H1 (cell line): ENCODE results near the gene NDNF. TPM values are rescaled to one million over a fixed set of nuclear protein-coding genes. Genes with fewer than 3 reads are reported as not detected.
A peak's percentile ranks its signal among the peaks of the same experiment; 100 is the strongest.

Source experiments
- CTCF ChIA-PET: fragments of 300-600 bp; sonication (Branson Sonifier 250); formaldehyde crosslinking; loops from one replicate; lab custom pipeline; 2021; ENCODE audit not compliant: partially characterized antibody; lab: Charles Lee
- POLR2A ChIA-PET: fragments of 300-600 bp; sonication (Branson Sonifier 250); formaldehyde crosslinking; loops from one replicate; lab custom pipeline; 2021; ENCODE audit warnings: inconsistent platforms; ENCODE audit not compliant: partially characterized antibody; lab: Charles Lee
- DNase-seq, 2 experiments: peaks; one replicate each; pipeline versions ENCODE4 v3.0.0 to v3.0.0-alpha.2; 2010 to 2022; ENCODE audit warnings: low spot score in 2 of 2, low read depth in 1 of 2, mixed read lengths in 1 of 2
- FAIRE-seq: peaks from 2 replicates; lab custom pipeline; 2011; peaks lifted over from hg19 to GRCh38; lab: Jason Lieb, UNC
- H2AFZ ChIP-seq: 2 replicates; pipeline ENCODE4 v1.8.1; 2012; ENCODE audit warnings: low read length, inconsistent platforms
- H2AK5ac ChIP-seq: 2 replicates; pipeline ENCODE4 v1.6.1; 2013; ENCODE audit warnings: low read depth, low read length
- H2BK120ac ChIP-seq: replicated peaks from 2 replicates; pipeline ENCODE3; 2013; ENCODE audit warnings: low read depth, low read length, inconsistent platforms
- H2BK12ac ChIP-seq: 2 replicates; pipeline ENCODE4 v1.6.1; 2013; ENCODE audit warnings: low read depth, low read length
- H2BK15ac ChIP-seq: 2 replicates; pipeline ENCODE4 v1.6.1; 2013; ENCODE audit warnings: low read length
- H2BK20ac ChIP-seq: 2 replicates; pipeline ENCODE4 v1.6.1; 2013; ENCODE audit warnings: low read length
- H2BK5ac ChIP-seq: 2 replicates; pipeline ENCODE4 v1.6.1; 2013; ENCODE audit warnings: low read depth, low read length
- H3K14ac ChIP-seq: 2 replicates; pipeline ENCODE4 v1.6.1; 2013; ENCODE audit warnings: inconsistent platforms; ENCODE audit not compliant: insufficient read length
- H3K18ac ChIP-seq: 2 replicates; pipeline ENCODE4 v1.6.1; 2013; ENCODE audit warnings: low read length; ENCODE audit errors: extremely low read depth
- H3K23ac ChIP-seq: 2 replicates; pipeline ENCODE4 v1.6.1; 2013; ENCODE audit warnings: inconsistent platforms; ENCODE audit not compliant: insufficient read length
- H3K23me2 ChIP-seq: 2 replicates; pipeline ENCODE4 v1.6.1; 2013; ENCODE audit warnings: low read depth, low read length
- H3K27ac ChIP-seq: 2 replicates; pipeline ENCODE4 v1.6.1; 2011; ENCODE audit warnings: low read depth, low read length, inconsistent platforms
- H3K27me3 ChIP-seq, 4 experiments: replicated peaks in 1 of 4; 1 replicate in 1 of 4; 2 replicates in 3 of 4; pipeline versions ENCODE4 v1.6.1 to v1.8.1; 2011 to 2013; ENCODE audit warnings: low read length in 3 of 4, mild to moderate bottlenecking in 3 of 4, inconsistent platforms in 2 of 4, mixed read lengths in 2 of 4, moderate library complexity in 1 of 4; ENCODE audit not compliant: control insufficient read depth in 3 of 4, insufficient read depth in 3 of 4; ENCODE audit errors: extremely low read depth in 1 of 4
- H3K36me3 ChIP-seq, 4 experiments: 2 replicates each; pipeline versions ENCODE4 v1.6.1 to v1.8.1; 2011 to 2013; ENCODE audit warnings: mild to moderate bottlenecking in 4 of 4, low read length in 3 of 4, moderate library complexity in 2 of 4, control low read depth in 1 of 4, inconsistent platforms in 1 of 4; ENCODE audit not compliant: insufficient read depth in 4 of 4, control insufficient read depth in 2 of 4
- H3K4ac ChIP-seq: replicated peaks from 2 replicates; pipeline ENCODE3; 2013; ENCODE audit warnings: low read length, low read depth, mixed read lengths, inconsistent platforms; ENCODE audit not compliant: insufficient read length
- H3K4me1 ChIP-seq, 4 experiments: replicated peaks in 1 of 4; 1 replicate in 1 of 4; 2 replicates in 3 of 4; pipeline versions ENCODE4 v1.6.1 to v1.8.1; 2011 to 2013; ENCODE audit warnings: low read length in 3 of 4, inconsistent platforms in 2 of 4, mixed read lengths in 1 of 4; ENCODE audit not compliant: insufficient read depth in 4 of 4, control insufficient read depth in 3 of 4
- H3K4me2 ChIP-seq, 2 experiments: 2 replicates each; pipeline versions ENCODE4 v1.6.1 to v1.8.1; 2011 to 2013; ENCODE audit warnings: low read depth in 2 of 2, low read length in 2 of 2, control low read depth in 1 of 2, inconsistent platforms in 1 of 2, mild to moderate bottlenecking in 1 of 2; ENCODE audit not compliant: insufficient read depth in 1 of 2
- H3K4me3 ChIP-seq, 4 experiments: fragments of 200-600, 300-600 bp in 1 of 4; sonication (generic), shearing (Covaris generic), sonication (Bioruptor Twin) in 1 of 4; 2 replicates each; pipeline versions ENCODE4 v1.5.1 to v1.8.1; 2011 to 2016; ENCODE audit warnings: low read length in 4 of 4, low read depth in 3 of 4, control low read depth in 2 of 4, inconsistent platforms in 2 of 4, mild to moderate bottlenecking in 2 of 4, mixed read lengths in 1 of 4, moderate library complexity in 1 of 4; ENCODE audit not compliant: insufficient read depth in 2 of 4; ENCODE audit errors: extremely low read depth in 1 of 4
- H3K56ac ChIP-seq: replicated peaks from 2 replicates; pipeline ENCODE3; 2013; ENCODE audit warnings: low read depth, mild to moderate bottlenecking, mixed read lengths, low read length, inconsistent platforms; ENCODE audit not compliant: insufficient read length
- H3K79me1 ChIP-seq: 2 replicates; pipeline ENCODE4 v1.6.1; 2013; ENCODE audit warnings: low read depth, low read length, control low read depth
- H3K79me2 ChIP-seq, 2 experiments: 2 replicates each; pipeline versions ENCODE4 v1.6.1 to v1.8.1; 2012 to 2013; ENCODE audit warnings: low read length in 2 of 2, mild to moderate bottlenecking in 2 of 2, inconsistent platforms in 1 of 2; ENCODE audit not compliant: insufficient read depth in 2 of 2, control insufficient read depth in 1 of 2
- H3K9ac ChIP-seq, 4 experiments: replicated peaks in 1 of 4; 1 replicate in 1 of 4; 2 replicates in 3 of 4; pipeline versions ENCODE4 v1.6.1 to v1.8.1; 2011 to 2013; ENCODE audit warnings: low read depth in 3 of 4, low read length in 3 of 4, control low read depth in 2 of 4, mild to moderate bottlenecking in 2 of 4, moderate library complexity in 2 of 4, inconsistent platforms in 1 of 4; ENCODE audit errors: extremely low read depth in 1 of 4
- H3K9me3 ChIP-seq, 2 experiments: 2 replicates each; pipeline versions ENCODE4 v1.6.1 to v1.8.1; 2012 to 2013; ENCODE audit warnings: mild to moderate bottlenecking in 2 of 2, moderate library complexity in 2 of 2, control low read depth in 1 of 2, inconsistent platforms in 1 of 2, low read depth in 1 of 2, low read length in 1 of 2, mixed read lengths in 1 of 2; ENCODE audit not compliant: insufficient read depth in 2 of 2
- H4K20me1 ChIP-seq, 2 experiments: replicated peaks in 1 of 2; 2 replicates each; pipeline versions ENCODE3 to v1.8.1; 2011 to 2013; ENCODE audit warnings: inconsistent platforms in 2 of 2, low read length in 2 of 2, mild to moderate bottlenecking in 1 of 2; ENCODE audit not compliant: insufficient read depth in 2 of 2, control insufficient read depth in 1 of 2
- H4K5ac ChIP-seq: 2 replicates; pipeline ENCODE4 v1.6.1; 2013; ENCODE audit warnings: low read length, low read depth, mixed read lengths, inconsistent platforms; ENCODE audit not compliant: insufficient read length
- H4K8ac ChIP-seq: 2 replicates; pipeline ENCODE4 v1.8.0; 2013; ENCODE audit warnings: mild to moderate bottlenecking, moderate library complexity, low read length, inconsistent platforms; ENCODE audit not compliant: insufficient read depth; ENCODE audit errors: extremely low read depth
- H4K91ac ChIP-seq: replicated peaks from 2 replicates; pipeline ENCODE3; 2013; ENCODE audit warnings: low read length, mixed read lengths, inconsistent platforms; ENCODE audit not compliant: insufficient read length
- BCL11A ChIP-seq, 2 experiments: IDR thresholded peaks; one replicate each; pipeline ENCODE4 v1.6.1; 2011; ENCODE audit warnings: low read depth in 2 of 2, low read length in 2 of 2, mild to moderate bottlenecking in 2 of 2
- CEBPB ChIP-seq: IDR thresholded peaks from 2 replicates; pipeline ENCODE4 v1.6.1; 2012; ENCODE audit warnings: low read depth, low read length
- EZH2 ChIP-seq: fragments of 200-600 bp; sonication (generic); IDR thresholded peaks from 2 replicates; pipeline ENCODE4 v1.7.1; 2012; ENCODE audit warnings: low read depth, mild to moderate bottlenecking, moderate library complexity, low read length, inconsistent platforms; ENCODE audit not compliant: severe bottlenecking
- HDAC6 ChIP-seq: IDR thresholded peaks from one replicate; pipeline ENCODE4 v1.7.1; 2012; ENCODE audit warnings: low read depth, mild to moderate bottlenecking, inconsistent platforms, low read length, moderate library complexity
- JUND ChIP-seq: IDR thresholded peaks from 2 replicates; pipeline ENCODE4 v1.6.1; 2011; ENCODE audit warnings: mild to moderate bottlenecking, improper control_type of control experiment, low read length
- NANOG ChIP-seq: IDR thresholded peaks from 2 replicates; pipeline ENCODE4 v1.6.1; 2011; ENCODE audit warnings: low read length, low read depth, mild to moderate bottlenecking, inconsistent platforms; ENCODE audit not compliant: insufficient read depth, poor library complexity, severe bottlenecking
- SAP30 ChIP-seq: fragments of 300-600 bp; sonication (generic); IDR thresholded peaks from 2 replicates; pipeline ENCODE4 v1.7.1; 2012; ENCODE audit warnings: low read length, moderate library complexity, mild to moderate bottlenecking, inconsistent platforms; ENCODE audit not compliant: insufficient read depth, insufficient replicate concordance
- SIN3A ChIP-seq, 2 experiments: IDR thresholded peaks in 1 of 2; conservative IDR thresholded peaks in 1 of 2; 2 replicates each; pipeline ENCODE4 v1.6.1; 2011 to 2012; ENCODE audit warnings: low read length in 2 of 2, improper control_type of control experiment in 1 of 2, low read depth in 1 of 2, mild to moderate bottlenecking in 1 of 2
- SIX5 ChIP-seq: IDR thresholded peaks from 2 replicates; pipeline ENCODE4 v1.6.1; 2011; ENCODE audit warnings: mild to moderate bottlenecking, low read depth, low read length
- SP2 ChIP-seq: IDR thresholded peaks from 2 replicates; pipeline ENCODE4 v1.6.1; 2012; ENCODE audit warnings: mild to moderate bottlenecking, low read length, inconsistent platforms
- SP4 ChIP-seq: IDR thresholded peaks from 2 replicates; pipeline ENCODE4 v1.6.1; 2012; ENCODE audit warnings: low read length, inconsistent platforms
- TBP ChIP-seq: IDR thresholded peaks from 2 replicates; pipeline ENCODE4 v1.6.1; 2011; ENCODE audit warnings: low read depth, low read length, improper control_type of control experiment
- TCF12 ChIP-seq: IDR thresholded peaks from 2 replicates; pipeline ENCODE4 v1.6.1; 2011; ENCODE audit warnings: low read depth, mild to moderate bottlenecking, low read length
- YY1 ChIP-seq: IDR thresholded peaks from 2 replicates; pipeline ENCODE4 v1.6.1; 2011; ENCODE audit warnings: low read depth, mild to moderate bottlenecking, low read length
- WGBS, 2 experiments: shearing (Covaris generic) in 1 of 2; methylation state at CpG; one replicate each; pipeline versions ENCODE4 v1.1.6 to v1.1.7; 2013 to 2015; ENCODE audit warnings: low lambda C conversion rate in 2 of 2, mixed read lengths in 2 of 2, inconsistent platforms in 1 of 2, low coverage in 1 of 2, missing lambda C conversion rate in 1 of 2; ENCODE audit not compliant: insufficient replicate concordance in 2 of 2, insufficient coverage in 1 of 2, insufficient read length in 1 of 2; ENCODE audit errors: extremely low coverage in 1 of 2, missing lambda C conversion rate in 1 of 2; 5-methylcytosine and 5-hydroxymethylcytosine counted together
- polyA plus RNA-seq, 7 experiments: library from polyadenylated mRNA; depleted of rRNA in 3 of 7; stranded (reverse) in 5 of 7; unstranded in 2 of 7; fragments of >200 nt in 5 of 7; fragments of 200-250 nt in 2 of 7; gene quantifications; 1 replicate in 5 of 7; 2 replicates in 1 of 7; 4 replicates in 1 of 7; pipeline versions ENCODE4 v1.2.1 to v1.2.3, GENCODE V29; 2011 to 2013; ENCODE audit warnings: missing spikeins in 2 of 7, mixed read lengths in 2 of 7
- total RNA-seq: library from RNA; stranded (reverse); fragmentation: NEBNext Ultra II Directional; extraction: Animal tissue kit (Norgen Biotek cat#: 25700); gene quantifications from 2 replicates; pipeline ENCODE4 v1.2.1, GENCODE V29; 2021
- TF ChIP-seq, protein P1 (sequence below): IDR thresholded peaks from 2 replicates; pipeline ENCODE4 v1.6.1; 2012; ENCODE audit warnings: inconsistent platforms

The NDNF gene
- total and polyA plus RNA-seq, 2 of the 8 experiments (the other 6 are each of a cell fraction or from before 2014, with no cell fraction given): 0.70 to 1.6 TPM

DNA sequence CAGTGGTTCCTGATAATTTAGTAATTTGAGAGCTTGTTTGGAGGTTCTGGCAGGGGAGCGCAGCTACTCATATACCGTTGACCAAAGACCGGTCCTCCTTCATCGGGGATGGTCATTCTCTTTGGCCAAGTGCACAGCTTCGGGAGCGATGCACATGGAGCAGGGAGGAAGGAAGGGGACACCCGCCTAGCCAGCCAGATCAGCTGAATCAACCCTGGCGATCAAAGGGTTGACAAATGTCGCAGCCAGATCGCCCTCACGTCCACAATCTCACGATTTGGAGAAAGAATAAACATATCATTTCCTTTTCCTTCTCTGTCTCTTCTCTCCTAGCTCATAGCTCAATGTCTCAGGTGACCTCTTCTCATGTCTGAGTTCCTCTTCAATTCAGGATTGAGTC, 11.1 kb downstream of the NDNF start:
- H3K27me3 ChIP-seq: no peaks in the 10 kb centered on the region
- POLR2A ChIA-PET: no interaction called here
- no peak overlapping the region for H2AFZ ChIP-seq
- no peak overlapping the region for H3K4ac ChIP-seq
- FAIRE-seq (no peak), DNase-seq (no peak)
- no peak overlapping the region for H4K91ac ChIP-seq
- no peak overlapping the region for H3K18ac ChIP-seq
- no peak overlapping the region for H3K4me3 ChIP-seq
- H2BK120ac ChIP-seq: no peak overlapping the region
- H2BK5ac ChIP-seq: no peak overlapping the region
- H3K4me1 ChIP-seq: peaks cover 0 to 2% (median 0%) of the 10 kb centered on the region in 4 experiments; a peak in 2 of 7 replicates
- no peaks in the 10 kb centered on the region for H4K20me1 ChIP-seq
- H2AK5ac ChIP-seq: no peak overlapping the region
- H3K79me1 ChIP-seq: no peaks in the 10 kb centered on the region
- no peak overlapping the region for H3K4me2 ChIP-seq
- no peak overlapping the region for H3K14ac ChIP-seq
- no peaks in the 10 kb centered on the region for H3K36me3 ChIP-seq
- no peak overlapping the region for H3K9ac ChIP-seq
- no peak overlapping the region for H2BK20ac ChIP-seq
- H3K79me2 ChIP-seq: no peaks in the 10 kb centered on the region
- no peaks in the 10 kb centered on the region for H3K23me2 ChIP-seq
- H3K9me3 ChIP-seq: no peaks in the 10 kb centered on the region
- H3K27ac ChIP-seq: no peak overlapping the region
- CTCF ChIA-PET: interaction anchor here (0.7 to 2.4 kb wide), 2 partner anchors 10 to 217 kb away, joined by 3 to 12 read pairs; no protein-coding TSS in a partner anchor
- no peak overlapping the region for H3K23ac ChIP-seq
- H2BK12ac ChIP-seq: no peak overlapping the region
- H4K5ac ChIP-seq: no peak overlapping the region
- no peak overlapping the region for H4K8ac ChIP-seq
- 91% methylated on average over 11 of the region's 12 CpGs; no CpG with 5 or more reads in 1 of the 2 experiments for WGBS, 2 experiments
- H3K56ac ChIP-seq: no peak overlapping the region
- 0 out of 2 replicates have a peak overlapping the region, but pooled peaks have one; percentile 33 for H2BK15ac ChIP-seq
- TF ChIP-seq JUND: no peak
- no peak for TF ChIP-seq YY1
- TF ChIP-seq HDAC6: no peak
- TF ChIP-seq SIN3A (conservative IDR thresholded peaks at IDR 0.05 in 1 of 2, IDR thresholded peaks at IDR 0.05 in 1 of 2; ENCODE audit: low read depth in 1 of 2, low read length in 2 of 2): no peak
- no peak for TF ChIP-seq SP2
- no peak for TF ChIP-seq EZH2
- TF ChIP-seq, protein P1, sequence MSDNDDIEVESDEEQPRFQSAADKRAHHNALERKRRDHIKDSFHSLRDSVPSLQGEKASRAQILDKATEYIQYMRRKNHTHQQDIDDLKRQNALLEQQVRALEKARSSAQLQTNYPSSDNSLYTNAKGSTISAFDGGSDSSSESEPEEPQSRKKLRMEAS: no peak
- TF ChIP-seq CEBPB: no peak
- no peak for TF ChIP-seq NANOG
- TF ChIP-seq TBP: no peak
- no peak for TF ChIP-seq BCL11A (IDR thresholded peaks at IDR 0.05; ENCODE audit: low read depth in 2 of 2, low read length in 2 of 2)
- no peak for TF ChIP-seq SIX5
- no peak for TF ChIP-seq SP4
- no peak for TF ChIP-seq SAP30
- no peak for TF ChIP-seq TCF12
